Measurements from ENCODE around the gene SASH3. TPM values are rescaled to one million over a fixed set of nuclear protein-coding genes. Genes with fewer than 3 reads are reported as not detected.

SASH3 gene
- total and polyA plus RNA-seq, 12 donors: 1.1 to 27.8 (median 13.4) TPM

GRCh38 chrX:129836827-129837226, 57.1 kb downstream of the SASH3 start:
- intact Hi-C loops (cut with DNase I): no loop called here
- DNase-seq: no peak
- TF ChIP-seq CTCF (IDR thresholded peaks at IDR 0.05): no peak
- TF ChIP-seq POLR2A (IDR thresholded peaks at IDR 0.05): no peak
- Histone ChIP-seq H3K4me1 (replicated peaks in 1 of 2) (no peaks in the 10 kb centered on the region), H3K27me3 (no peaks in the 10 kb centered on the region), H3K27ac (no peak overlapping the region), H3K4me3 (no peak overlapping the region), H3K9me3 (replicated peaks in 1 of 3) (no peaks in the 10 kb centered on the region), H3K36me3 (replicated peaks in 1 of 2) (no peaks in the 10 kb centered on the region)
- 65 to 84% (median 80%) methylated on average over 3 of the region's 3 CpGs for WGBS, 4 donors

- no peak for TF ChIP-seq POLR2A (IDR thresholded peaks at IDR 0.05)
- TF ChIP-seq CTCF (IDR thresholded peaks at IDR 0.05): no peak
- WGBS, 4 donors: 62 to 86% (median 78%) methylated on average over 5 of the region's 5 CpGs
- DNase-seq: no peak
- H3K9me3 ChIP-seq (replicated peaks in 1 of 3): no peaks in the 10 kb centered on the region
- H3K36me3 ChIP-seq (replicated peaks in 1 of 2): no peaks in the 10 kb centered on the region
- no peaks in the 10 kb centered on the region for H3K4me1 ChIP-seq (replicated peaks in 1 of 2)
- no peaks in the 10 kb centered on the region for H3K27me3 ChIP-seq
- no peak overlapping the region for H3K27ac ChIP-seq
- no peak overlapping the region for H3K4me3 ChIP-seq
- intact Hi-C loops (cut with DNase I): no loop called here
These were observed 60.6 kb downstream of the SASH3 start for GRCh38 chrX:129840344-129840743.

- Histone ChIP-seq H3K4me1 (replicated peaks in 1 of 2) (no peaks in the 10 kb centered on the region), H3K9me3 (replicated peaks in 1 of 3) (no peaks in the 10 kb centered on the region), H3K27ac (peak overlapping the region in 2 of 5 donors; percentile 71 to 81), H3K27me3 (no peaks in the 10 kb centered on the region), H3K36me3 (replicated peaks in 1 of 2) (no peaks in the 10 kb centered on the region), H3K4me3 (peak overlapping the region in 2 of 4 donors; percentile 41 to 82)
- intact Hi-C loops (cut with DNase I): no loop called here
- peak; percentile 16 to 54 (median 29) for DNase-seq
- TF ChIP-seq POLR2A (IDR thresholded peaks at IDR 0.05): no peak
- TF ChIP-seq CTCF (IDR thresholded peaks at IDR 0.05): no peak
- WGBS, 4 donors: 2 to 42% (median 31%) methylated on average over 4 to 17 of the region's 17 CpGs
These were observed 62.9 kb downstream of the SASH3 start for GRCh38 chrX:129842510-129843208.

GRCh38 chrX:129843209-129843458, 63.4 kb downstream of the SASH3 start:
- Histone ChIP-seq H3K36me3 (replicated peaks in 1 of 2) (no peaks in the 10 kb centered on the region), H3K4me1 (replicated peaks in 1 of 2) (no peaks in the 10 kb centered on the region), H3K4me3 (peak overlapping the region in 2 of 4 donors; percentile 41 to 82), H3K9me3 (replicated peaks in 1 of 3) (no peaks in the 10 kb centered on the region), H3K27ac (peak overlapping the region in 2 of 5 donors; percentile 71 to 81), H3K27me3 (no peaks in the 10 kb centered on the region)
- intact Hi-C loops (cut with DNase I): no loop called here
- no peak for DNase-seq
- 0 to 62% (median 15%) methylated on average over 2 to 23 of the region's 23 CpGs for WGBS, 4 donors
- TF ChIP-seq POLR2A (IDR thresholded peaks at IDR 0.05) (no peak), CTCF (IDR thresholded peaks at IDR 0.05) (no peak)
